B cell (primary cell): Measurements from ENCODE around the gene PCK1. TPM values are rescaled to one million over a fixed set of nuclear protein-coding genes. Genes with fewer than 3 reads are reported as not detected.

Experiments
- ATAC-seq: fragments of 200-7000 bp; cut with Tn5 transposase; one replicate; pipeline ENCODE4 v1.10.0; 2021; ENCODE audit warnings: low read depth, mild to moderate bottlenecking, moderate number of reproducible peaks, moderate library complexity
- CTCF ChIA-PET: fragments of 350-600 bp; sonication (Branson Sonifier 250); formaldehyde crosslinking; loops from one replicate; lab custom pipeline; 2021; ENCODE audit warnings: antibody characterized with exemption, inconsistent platforms; lab: Charles Lee
- POLR2A ChIA-PET: fragments of 350-600 bp; sonication (Branson Sonifier 250); formaldehyde crosslinking; loops from one replicate; lab custom pipeline; 2021; ENCODE audit warnings: antibody characterized with exemption; lab: Charles Lee
- DNase-seq: peaks from one replicate; pipeline ENCODE4 v3.0.0; 2013
- H2AFZ ChIP-seq: 2 replicates; pipeline ENCODE4 v1.6.1; 2012; ENCODE audit warnings: mild to moderate bottlenecking, low read depth, low read length; ENCODE audit not compliant: insufficient read depth, poor library complexity, severe bottlenecking
- H3K27ac ChIP-seq, 2 donors: 1 replicate in 1 of 2; 2 replicates in 1 of 2; pipeline ENCODE4 v1.5.1; 2012 to 2013; ENCODE audit warnings: low read length in 2 of 2, mild to moderate bottlenecking in 2 of 2, moderate library complexity in 1 of 2
- H3K27me3 ChIP-seq, 4 experiments: fragments of 200-600 bp in 1 of 4; sonication (generic) in 1 of 4; replicated peaks in 1 of 4; 1 replicate in 2 of 4; 2 replicates in 2 of 4; pipeline versions ENCODE4 v1.6.1 to v1.7.0; 2013 to 2016; ENCODE audit warnings: low read length in 3 of 4, mild to moderate bottlenecking in 2 of 4, mixed read lengths in 1 of 4, moderate library complexity in 1 of 4; ENCODE audit not compliant: insufficient read depth in 4 of 4, control insufficient read depth in 3 of 4; ENCODE audit errors: control extremely low read depth in 1 of 4
- H3K36me3 ChIP-seq, 2 experiments: replicated peaks in 1 of 2; 1 replicate in 1 of 2; 2 replicates in 1 of 2; pipeline versions ENCODE4 v1.6.1 to v1.7.1; 2013; ENCODE audit warnings: low read length in 1 of 2; ENCODE audit not compliant: insufficient read depth in 2 of 2, control insufficient read depth in 1 of 2; ENCODE audit errors: control extremely low read depth in 1 of 2, extremely low read depth in 1 of 2
- H3K4me1 ChIP-seq, 2 donors: fragments of 200-600 bp in 1 of 2; sonication (generic) in 1 of 2; 1 replicate in 1 of 2; 2 replicates in 1 of 2; pipeline versions ENCODE4 v1.5.1 to v1.6.1; 2013 to 2017; ENCODE audit warnings: low read length in 2 of 2; ENCODE audit not compliant: control insufficient read depth in 2 of 2, insufficient read depth in 2 of 2
- H3K4me2 ChIP-seq: replicated peaks from 2 replicates; pipeline ENCODE3; 2012; ENCODE audit warnings: mild to moderate bottlenecking, low read depth, low read length; ENCODE audit not compliant: poor library complexity, severe bottlenecking
- H3K4me3 ChIP-seq, 5 experiments: fragments of 200-600 bp in 1 of 5; sonication (generic) in 1 of 5; 1 replicate in 3 of 5; 2 replicates in 2 of 5; pipeline versions ENCODE4 v1.5.1 to v1.7.0; 2011 to 2016; ENCODE audit warnings: low read length in 4 of 5, mild to moderate bottlenecking in 4 of 5, low read depth in 2 of 5, control low read depth in 1 of 5, moderate library complexity in 1 of 5; ENCODE audit not compliant: insufficient read depth in 1 of 5; ENCODE audit errors: control extremely low read depth in 1 of 5, extremely low read depth in 1 of 5
- H3K79me2 ChIP-seq: fragments of 200-600 bp; sonication (generic); one replicate; pipeline ENCODE4 v1.6.0; 2016; ENCODE audit warnings: low read length; ENCODE audit not compliant: control insufficient read depth, insufficient read depth
- H3K9ac ChIP-seq: fragments of 200-600 bp; sonication (generic); 2 replicates; pipeline ENCODE4 v1.6.1; 2017; ENCODE audit warnings: mild to moderate bottlenecking, low read length, moderate library complexity
- H3K9me3 ChIP-seq, 3 donors: one replicate each; pipeline versions ENCODE4 v1.6.1 to v1.7.1; 2013; ENCODE audit warnings: low read length in 2 of 3; ENCODE audit not compliant: control insufficient read depth in 2 of 3, insufficient read depth in 1 of 3; ENCODE audit errors: control extremely low read depth in 1 of 3
- H4K20me1 ChIP-seq: 2 replicates; pipeline ENCODE4 v1.6.0; 2012; ENCODE audit warnings: mild to moderate bottlenecking, low read length; ENCODE audit not compliant: insufficient read depth, control insufficient read depth, poor library complexity, severe bottlenecking
- H3K27ac Mint-ChIP-seq: one replicate; pipeline ENCODE4 v1.8.0; 2021; ENCODE audit warnings: mixed read lengths
- H3K27me3 Mint-ChIP-seq: one replicate; pipeline ENCODE4 v1.8.0; 2021; ENCODE audit warnings: mixed read lengths
- H3K4me1 Mint-ChIP-seq: one replicate; pipeline ENCODE4 v1.8.0; 2021; ENCODE audit warnings: mixed read lengths
- H3K4me3 Mint-ChIP-seq: one replicate; pipeline ENCODE4 v1.8.0; 2021; ENCODE audit warnings: mixed read lengths
- H3K9me3 Mint-ChIP-seq: one replicate; pipeline ENCODE4 v1.8.0; 2022; ENCODE audit warnings: mixed read lengths; ENCODE audit not compliant: insufficient read depth
- CTCF ChIP-seq: fragments of 200-600 bp; IDR thresholded peaks from one replicate; pipeline ENCODE4 v1.8.0; 2022; ENCODE audit warnings: antibody characterized with exemption, mild to moderate bottlenecking
- EZH2 ChIP-seq: IDR thresholded peaks from 2 replicates; pipeline ENCODE4 v1.6.1; 2012; ENCODE audit warnings: borderline replicate concordance, low read depth, mild to moderate bottlenecking, moderate library complexity, low read length; ENCODE audit not compliant: insufficient read depth, poor library complexity, severe bottlenecking
- WGBS: methylation state at CpG from one replicate; pipeline ENCODE4 v1.1.5; 2013; ENCODE audit warnings: missing lambda C conversion rate; ENCODE audit not compliant: insufficient coverage; 5-methylcytosine and 5-hydroxymethylcytosine counted together
- intact Hi-C: fragments of 100-400 bp; cut with micrococcal nuclease; formaldehyde crosslinking; loops from one replicate; pipeline ENCODE4 v1.10.0; 2022
- polyA plus RNA-seq: library from polyadenylated mRNA; depleted of rRNA; stranded (reverse); fragments of >200 nt; gene quantifications from 2 replicates; pipeline ENCODE4 v1.2.3, GENCODE V29; 2012
- total RNA-seq, 2 donors: library from RNA; stranded (reverse); fragments of 120-200 nt in 1 of 2; gene quantifications; 1 replicate in 1 of 2; 2 replicates in 1 of 2; pipeline versions ENCODE4 v1.2.3 to v1.2.4, GENCODE V29; 2013 to 2022

The PCK1 gene
- total and polyA plus RNA-seq, 2 donors (not counting 1 experiment from before 2014, with no cell fraction given) = not detected

GRCh38 chr20:57568088-57568896, 7.4 kb downstream of the PCK1 start:
- Histone ChIP-seq H3K9me3 (no peaks in the 10 kb centered on the region), H2AFZ (no peak overlapping the region), H3K27me3 (peaks cover 0 to 3% (median 1%) of the 10 kb centered on the region in 4 experiments), H3K9ac (no peak overlapping the region), H3K4me3 (no peak overlapping the region), H3K4me1 (no peaks in the 10 kb centered on the region), H4K20me1 (no peaks in the 10 kb centered on the region), H3K4me2 (no peak overlapping the region), H3K36me3 (no peaks in the 10 kb centered on the region), H3K27ac (no peak overlapping the region), H3K79me2 (no peaks in the 10 kb centered on the region)
- no peak for TF ChIP-seq EZH2
- no peak for TF ChIP-seq CTCF
- POLR2A ChIA-PET = no interaction called here
- peaks cover 50% of the 10 kb centered on the region for H3K27me3 Mint-ChIP-seq
- no peak overlapping the region for H3K27ac Mint-ChIP-seq
- no peaks in the 10 kb centered on the region for H3K9me3 Mint-ChIP-seq
- no peaks in the 10 kb centered on the region for H3K4me1 Mint-ChIP-seq
- WGBS = 71% methylated on average over 11 of the region's 13 CpGs
- intact Hi-C loops = no loop called here
- no peak overlapping the region for H3K4me3 Mint-ChIP-seq
- CTCF ChIA-PET = interaction anchor here (1.6 kb wide), 1 partner anchor 9 kb away, joined by 6 read pairs; no protein-coding TSS in a partner anchor
- no peak for DNase-seq
- ATAC-seq = no peak

GRCh38 chr20:57568960-57569359, 8.1 kb downstream of the PCK1 start:
- Histone ChIP-seq H2AFZ (no peak overlapping the region), H3K9me3 (no peaks in the 10 kb centered on the region), H3K9ac (no peak overlapping the region), H3K4me3 (no peak overlapping the region), H3K79me2 (no peaks in the 10 kb centered on the region), H4K20me1 (no peaks in the 10 kb centered on the region), H3K27me3 (peaks cover 0 to 6% (median 1%) of the 10 kb centered on the region in 4 experiments), H3K4me1 (no peaks in the 10 kb centered on the region), H3K4me2 (no peak overlapping the region), H3K36me3 (no peaks in the 10 kb centered on the region), H3K27ac (no peak overlapping the region)
- ChIA-PET CTCF (no interaction called here), POLR2A (no interaction called here)
- intact Hi-C loops = no loop called here
- 91% methylated on average over 10 of the region's 12 CpGs for WGBS
- no peaks in the 10 kb centered on the region for H3K9me3 Mint-ChIP-seq
- no peaks in the 10 kb centered on the region for H3K4me1 Mint-ChIP-seq
- no peak for ATAC-seq
- H3K27me3 Mint-ChIP-seq = peaks cover 51% of the 10 kb centered on the region
- TF ChIP-seq CTCF = no peak
- no peak for TF ChIP-seq EZH2
- no peak for DNase-seq
- H3K4me3 Mint-ChIP-seq = no peak overlapping the region
- no peak overlapping the region for H3K27ac Mint-ChIP-seq
